ENCODE data around the gene CCDC47.
A peak's percentile ranks its signal among the peaks of the same experiment; 100 is the strongest.

The CCDC47 gene

GRCh38 chr17:63718988-63719387 lies 54.4 kb downstream of the CCDC47 start:
- DNase-seq: no peak

- no peak for DNase-seq
These were observed 57.0 kb downstream of the CCDC47 start for GRCh38 chr17:63716426-63716825.

- DNase-seq: no peak
These were observed 58.7 kb downstream of the CCDC47 start for GRCh38 chr17:63714550-63715277.

GRCh38 chr17:63709110-63709509 lies 64.3 kb downstream of the CCDC47 start:
- no peak for DNase-seq

- peak; percentile 52 for DNase-seq
These were observed 66.2 kb downstream of the CCDC47 start for GRCh38 chr17:63707151-63707550.

- no peak for DNase-seq
These were observed 66.9 kb downstream of the CCDC47 start for GRCh38 chr17:63706336-63707082.

- no peak for DNase-seq
These were observed 67.7 kb downstream of the CCDC47 start for GRCh38 chr17:63705657-63706056.

- no peak for DNase-seq
These were observed 68.6 kb downstream of the CCDC47 start for GRCh38 chr17:63704836-63705235.

GRCh38 chr17:63704259-63704576 lies 69.2 kb downstream of the CCDC47 start:
- DNase-seq: no peak

GRCh38 chr17:63703556-63704258 lies 69.7 kb downstream of the CCDC47 start:
- no peak for DNase-seq

GRCh38 chr17:63703029-63703428 lies 70.4 kb downstream of the CCDC47 start:
- no peak for DNase-seq

- no peak for DNase-seq
These were observed 70.7 kb downstream of the CCDC47 start for GRCh38 chr17:63702721-63703015.

GRCh38 chr17:63701868-63702720 lies 71.3 kb downstream of the CCDC47 start:
- peak; percentile 72 for DNase-seq

GRCh38 chr17:63701456-63701820 lies 72.0 kb downstream of the CCDC47 start:
- DNase-seq: no peak

GRCh38 chr17:63700528-63701455 lies 72.6 kb downstream of the CCDC47 start:
- DNase-seq: peak; percentile 55

GRCh38 chr17:63699638-63700527 lies 73.5 kb downstream of the CCDC47 start, which contains the start of gene LIMD2:
Gene LIMD2 (minus strand): TSS chr17:63700125. CDS start chr17:63699298, 827 bp downstream.
- DNase-seq: peak; percentile 80

GRCh38 chr17:63698886-63699637 lies 74.3 kb downstream of the CCDC47 start:
- peak; percentile 93 for DNase-seq

- no peak for DNase-seq
These were observed 75.0 kb downstream of the CCDC47 start for GRCh38 chr17:63698381-63698885.

Data from central memory CD4-positive, alpha-beta T cell (primary cell).